Progenitor cell of endocrine pancreas (in vitro differentiated cells): ENCODE results near the gene TNFAIP8. TPM values are rescaled to one million over a fixed set of nuclear protein-coding genes. Genes with fewer than 3 reads are reported as not detected.
A peak's percentile ranks its signal among the peaks of the same experiment; 100 is the strongest.

Experiments used
- DNase-seq: peaks from one replicate; pipeline ENCODE4 v3.0.0; 2021; ENCODE audit warnings: low spot score; ENCODE audit not compliant: unreplicated experiment
- H3K27ac Mint-ChIP-seq: 2 replicates; pipeline ENCODE4 v1.8.0; 2021; ENCODE audit warnings: mild to moderate bottlenecking, moderate library complexity, mixed read lengths
- H3K27me3 Mint-ChIP-seq: 2 replicates; pipeline ENCODE4 v1.8.0; 2021; ENCODE audit warnings: mixed read lengths
- H3K36me3 Mint-ChIP-seq: 2 replicates; pipeline ENCODE4 v1.8.0; 2022; ENCODE audit warnings: mixed read lengths; ENCODE audit not compliant: insufficient read depth
- H3K4me1 Mint-ChIP-seq: 2 replicates; pipeline ENCODE4 v1.8.0; 2021; ENCODE audit warnings: low read depth, mixed read lengths
- H3K4me3 Mint-ChIP-seq: 2 replicates; pipeline ENCODE4 v1.8.0; 2021; ENCODE audit warnings: low read depth, mild to moderate bottlenecking, moderate library complexity, mixed read lengths
- H3K9me3 Mint-ChIP-seq: 2 replicates; pipeline ENCODE4 v1.8.0; 2021; ENCODE audit warnings: low read depth, mixed read lengths
- total RNA-seq: library from RNA; stranded (reverse); gene quantifications from 2 replicates; pipeline ENCODE4 v1.2.1, GENCODE V29; 2021
- TF ChIP-seq, protein P1 (sequence below): fragments of 200-600 bp; sonication (generic); IDR thresholded peaks from one replicate; pipeline ENCODE4 v1.5.0; 2021; ENCODE audit warnings: antibody characterized with exemption, mild to moderate bottlenecking; ENCODE audit not compliant: unreplicated experiment

TNFAIP8 gene
- total RNA-seq, 1 donor from 2014 or later = 8.0 TPM

- H3K4me3 Mint-ChIP-seq = no peak overlapping the region
- no peaks in the 10 kb centered on the region for H3K9me3 Mint-ChIP-seq
- TF ChIP-seq, protein P1, sequence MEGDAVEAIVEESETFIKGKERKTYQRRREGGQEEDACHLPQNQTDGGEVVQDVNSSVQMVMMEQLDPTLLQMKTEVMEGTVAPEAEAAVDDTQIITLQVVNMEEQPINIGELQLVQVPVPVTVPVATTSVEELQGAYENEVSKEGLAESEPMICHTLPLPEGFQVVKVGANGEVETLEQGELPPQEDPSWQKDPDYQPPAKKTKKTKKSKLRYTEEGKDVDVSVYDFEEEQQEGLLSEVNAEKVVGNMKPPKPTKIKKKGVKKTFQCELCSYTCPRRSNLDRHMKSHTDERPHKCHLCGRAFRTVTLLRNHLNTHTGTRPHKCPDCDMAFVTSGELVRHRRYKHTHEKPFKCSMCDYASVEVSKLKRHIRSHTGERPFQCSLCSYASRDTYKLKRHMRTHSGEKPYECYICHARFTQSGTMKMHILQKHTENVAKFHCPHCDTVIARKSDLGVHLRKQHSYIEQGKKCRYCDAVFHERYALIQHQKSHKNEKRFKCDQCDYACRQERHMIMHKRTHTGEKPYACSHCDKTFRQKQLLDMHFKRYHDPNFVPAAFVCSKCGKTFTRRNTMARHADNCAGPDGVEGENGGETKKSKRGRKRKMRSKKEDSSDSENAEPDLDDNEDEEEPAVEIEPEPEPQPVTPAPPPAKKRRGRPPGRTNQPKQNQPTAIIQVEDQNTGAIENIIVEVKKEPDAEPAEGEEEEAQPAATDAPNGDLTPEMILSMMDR = no peak
- H3K27ac Mint-ChIP-seq = no peak overlapping the region
- no peaks in the 10 kb centered on the region for H3K27me3 Mint-ChIP-seq
- no peaks in the 10 kb centered on the region for H3K4me1 Mint-ChIP-seq
- H3K36me3 Mint-ChIP-seq = no peaks in the 10 kb centered on the region
- no peak for DNase-seq
Measured at GRCh38 chr5:119406551-119407110, 50.8 kb downstream of the TNFAIP8 start.

DNA sequence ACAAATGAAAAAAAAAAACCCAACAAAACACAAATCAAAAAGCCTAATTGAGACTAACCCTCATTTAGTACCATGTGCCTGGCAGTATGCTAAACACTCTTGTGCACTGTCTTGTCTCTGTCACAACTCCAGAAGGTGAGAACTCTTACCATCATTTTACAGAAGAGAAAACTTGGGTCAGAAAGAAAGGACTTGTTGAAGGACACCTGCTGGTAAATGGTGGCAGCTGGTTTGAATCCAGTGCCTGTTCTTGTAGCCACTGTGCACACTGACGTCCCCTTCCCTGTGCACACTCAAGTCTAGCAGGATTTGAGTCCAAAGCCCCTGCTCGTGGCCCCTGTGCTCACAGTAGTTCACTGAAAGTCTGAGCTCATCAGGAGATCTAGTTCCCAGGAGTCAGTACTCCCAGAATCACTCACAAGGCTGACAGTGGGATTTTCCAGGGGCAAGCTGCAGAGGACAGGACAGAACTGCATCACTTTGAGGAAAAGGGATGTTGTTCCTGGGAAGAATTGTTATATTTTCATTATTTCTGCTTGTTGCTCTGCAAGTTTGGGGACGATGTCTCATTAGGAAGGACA, 53.5 kb downstream of the TNFAIP8 start:
- peaks cover 3% of the 10 kb centered on the region for H3K4me1 Mint-ChIP-seq
- no peaks in the 10 kb centered on the region for H3K27me3 Mint-ChIP-seq
- no peak overlapping the region for H3K27ac Mint-ChIP-seq
- TF ChIP-seq, protein P1 = no peak
- H3K36me3 Mint-ChIP-seq = no peaks in the 10 kb centered on the region
- no peak for DNase-seq
- no peak overlapping the region for H3K4me3 Mint-ChIP-seq
- peaks cover 3% of the 10 kb centered on the region for H3K9me3 Mint-ChIP-seq

DNA sequence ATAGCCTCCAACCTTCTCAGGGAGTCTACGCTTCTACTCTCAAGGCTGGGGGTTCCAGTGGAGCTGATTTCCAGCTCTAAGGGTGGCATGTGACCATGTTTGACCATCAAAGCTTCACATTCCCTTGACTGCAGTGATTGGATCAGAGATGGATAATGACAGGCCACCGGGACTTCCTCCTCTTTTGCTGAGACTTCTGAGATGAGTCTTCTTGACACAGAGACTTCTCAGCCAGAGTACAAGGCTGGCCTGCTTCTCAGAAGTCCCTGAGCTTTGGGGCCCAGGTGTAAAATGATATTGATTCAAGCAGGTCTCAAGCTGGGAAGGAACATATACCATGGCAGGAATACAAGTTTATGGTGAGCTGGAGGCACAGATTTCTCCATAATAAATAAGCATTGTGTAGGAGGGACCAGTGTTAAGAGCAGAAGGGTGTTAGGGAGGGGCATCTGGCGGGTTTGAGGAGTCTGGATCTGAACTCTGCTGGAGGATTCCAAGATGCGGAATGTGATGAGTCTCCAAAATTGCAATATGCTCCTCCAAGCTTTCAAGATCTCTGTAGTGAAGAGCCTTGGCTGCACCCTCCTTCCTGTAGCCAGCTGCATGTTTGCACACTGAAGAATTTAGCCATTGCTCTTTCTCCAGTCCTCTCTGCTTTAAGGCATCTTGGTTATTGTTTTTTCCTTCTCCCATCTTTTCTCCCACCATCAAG, 54.8 kb downstream of the TNFAIP8 start:
- H3K27ac Mint-ChIP-seq = no peak overlapping the region
- H3K36me3 Mint-ChIP-seq = no peaks in the 10 kb centered on the region
- peaks cover 3% of the 10 kb centered on the region for H3K9me3 Mint-ChIP-seq
- peaks cover 3% of the 10 kb centered on the region for H3K4me1 Mint-ChIP-seq
- TF ChIP-seq, protein P1 = no peak
- H3K27me3 Mint-ChIP-seq = no peaks in the 10 kb centered on the region
- DNase-seq = no peak
- no peak overlapping the region for H3K4me3 Mint-ChIP-seq

- Mint-ChIP-seq H3K27me3 (no peaks in the 10 kb centered on the region), H3K4me3 (peak overlapping the region; percentile 77), H3K27ac (peak overlapping the region; percentile 10), H3K4me1 (peaks cover 3% of the 10 kb centered on the region), H3K9me3 (peaks cover 3% of the 10 kb centered on the region), H3K36me3 (no peaks in the 10 kb centered on the region)
- peak; percentile 24 for DNase-seq
- TF ChIP-seq, protein P1 = peak; percentile 91
Measured at GRCh38 chr5:119411361-119412278, 55.8 kb downstream of the TNFAIP8 start.
